Trophoblast cell (in vitro differentiated cells and primary cell): Measurements from ENCODE around the gene RPS18.
"Not testable (repeated sequence)": the region's sequence is repeated elsewhere in the genome, so short reads cannot be mapped to it uniquely, and the experiment has no call there.

ENCODE experiments used
- DNase-seq, 2 donors: peaks; one replicate each; pipeline ENCODE4 v3.0.0-alpha.2; 2016
- H2AFZ ChIP-seq: 2 replicates; pipeline ENCODE4 v1.6.1; 2013; ENCODE audit warnings: low read length, moderate library complexity, mild to moderate bottlenecking; ENCODE audit not compliant: insufficient read depth, poor library complexity
- H2AK5ac ChIP-seq: 2 replicates; pipeline ENCODE4 v1.6.1; 2013; ENCODE audit warnings: mild to moderate bottlenecking, low read length
- H2BK120ac ChIP-seq: 2 replicates; pipeline ENCODE4 v1.6.1; 2013; ENCODE audit warnings: low read length, mild to moderate bottlenecking, moderate library complexity; ENCODE audit not compliant: insufficient read depth, poor library complexity
- H2BK12ac ChIP-seq: 2 replicates; pipeline ENCODE4 v1.6.1; 2013; ENCODE audit warnings: mild to moderate bottlenecking, low read length, moderate library complexity
- H2BK5ac ChIP-seq: 2 replicates; pipeline ENCODE4 v1.6.1; 2013; ENCODE audit warnings: low read length, low read depth, moderate library complexity, mild to moderate bottlenecking; ENCODE audit not compliant: poor library complexity
- H3K14ac ChIP-seq: 2 replicates; pipeline ENCODE4 v1.6.1; 2013; ENCODE audit warnings: mild to moderate bottlenecking, low read length
- H3K18ac ChIP-seq: 2 replicates; pipeline ENCODE4 v1.6.1; 2013; ENCODE audit warnings: mild to moderate bottlenecking, low read length
- H3K23ac ChIP-seq: 2 replicates; pipeline ENCODE4 v1.6.1; 2013; ENCODE audit warnings: low read length
- H3K27ac ChIP-seq: 2 replicates; pipeline ENCODE4 v1.5.1; 2013; ENCODE audit warnings: low read depth, mild to moderate bottlenecking, inconsistent platforms, low read length, moderate library complexity
- H3K27me3 ChIP-seq: 2 replicates; pipeline ENCODE4 v1.6.1; 2013; ENCODE audit warnings: inconsistent platforms, mild to moderate bottlenecking, low read length, moderate library complexity; ENCODE audit not compliant: insufficient read depth
- H3K36me3 ChIP-seq, 2 experiments: 1 replicate in 1 of 2; 2 replicates in 1 of 2; pipeline ENCODE4 v1.6.1; 2013; ENCODE audit warnings: low read length in 2 of 2, mild to moderate bottlenecking in 2 of 2, moderate library complexity in 1 of 2; ENCODE audit not compliant: insufficient read depth in 2 of 2, control insufficient read depth in 1 of 2
- H3K4ac ChIP-seq: 2 replicates; pipeline ENCODE4 v1.6.1; 2013; ENCODE audit warnings: low read depth, mild to moderate bottlenecking, low read length, moderate library complexity
- H3K4me1 ChIP-seq, 2 experiments: 1 replicate in 1 of 2; 2 replicates in 1 of 2; pipeline ENCODE4 v1.6.1; 2013; ENCODE audit warnings: low read length in 2 of 2, mild to moderate bottlenecking in 2 of 2, moderate library complexity in 1 of 2; ENCODE audit not compliant: insufficient read depth in 2 of 2, control insufficient read depth in 1 of 2
- H3K4me2 ChIP-seq: 2 replicates; pipeline ENCODE4 v1.6.1; 2013; ENCODE audit warnings: inconsistent platforms, mild to moderate bottlenecking, low read length, moderate library complexity
- H3K4me3 ChIP-seq: 2 replicates; pipeline ENCODE4 v1.5.1; 2013; ENCODE audit warnings: mild to moderate bottlenecking, low read depth, low read length, inconsistent platforms
- H3K79me1 ChIP-seq: one replicate; pipeline ENCODE4 v1.6.1; 2013; ENCODE audit warnings: low read length
- H3K79me2 ChIP-seq: 2 replicates; pipeline ENCODE4 v1.6.1; 2013; ENCODE audit warnings: low read length, mild to moderate bottlenecking; ENCODE audit not compliant: control insufficient read depth, insufficient read depth, poor library complexity
- H3K9ac ChIP-seq: 2 replicates; pipeline ENCODE4 v1.6.1; 2013; ENCODE audit warnings: mild to moderate bottlenecking, low read length
- H3K9me3 ChIP-seq: 2 replicates; pipeline ENCODE4 v1.6.1; 2013; ENCODE audit warnings: low read depth, mild to moderate bottlenecking, control low read depth, inconsistent platforms, low read length; ENCODE audit not compliant: insufficient read depth
- H4K12ac ChIP-seq: 2 replicates; pipeline ENCODE4 v1.6.1; 2013; ENCODE audit warnings: low read depth, mild to moderate bottlenecking, low read length, moderate library complexity
- H4K8ac ChIP-seq: 2 replicates; pipeline ENCODE4 v1.6.1; 2013; ENCODE audit warnings: low read depth, mild to moderate bottlenecking, low read length, moderate library complexity
- H4K91ac ChIP-seq: one replicate; pipeline ENCODE4 v1.6.1; 2013; ENCODE audit warnings: low read depth, mild to moderate bottlenecking, low read length, moderate library complexity
- WGBS: extraction: QIAGEN DNeasy Blood & Tissue Kit; methylation state at CpG from one replicate; pipeline ENCODE4 v1.1.7; 2013; ENCODE audit warnings: missing lambda C conversion rate; ENCODE audit not compliant: insufficient read length, insufficient coverage; ENCODE audit errors: extremely low coverage; 5-methylcytosine and 5-hydroxymethylcytosine counted together

Gene RPS18

GRCh38 chr6:33280539-33280938 is 8.7 kb downstream of the RPS18 start:
- no peak overlapping the region for H3K27ac ChIP-seq
- peaks cover 9% of the 10 kb centered on the region for H3K79me1 ChIP-seq
- H3K4me2 ChIP-seq = no peak overlapping the region
- no peak overlapping the region for H2BK120ac ChIP-seq
- peaks cover 3 to 9% of the 10 kb centered on the region in 2 experiments for H3K4me1 ChIP-seq
- H3K18ac ChIP-seq = no peak overlapping the region
- H3K79me2 ChIP-seq = peaks cover 8% of the 10 kb centered on the region
- H3K36me3 ChIP-seq = peaks cover 46 to 55% of the 10 kb centered on the region in 2 experiments
- DNase-seq = no peak
- no peak overlapping the region for H2AFZ ChIP-seq
- no peak overlapping the region for H2AK5ac ChIP-seq
- no peak overlapping the region for H3K4ac ChIP-seq
- no CpG with 5 or more reads among the region's 6 CpGs for WGBS
- no peak overlapping the region for H3K14ac ChIP-seq
- no peak overlapping the region for H3K4me3 ChIP-seq
- H4K8ac ChIP-seq = no peak overlapping the region
- H4K91ac ChIP-seq = no peak overlapping the region
- no peak overlapping the region for H2BK5ac ChIP-seq
- peak overlapping the region; percentile 21 for H3K9ac ChIP-seq
- no peaks in the 10 kb centered on the region for H3K9me3 ChIP-seq
- H4K12ac ChIP-seq = peak overlapping the region; percentile 8
- no peaks in the 10 kb centered on the region for H3K27me3 ChIP-seq
- no peak overlapping the region for H2BK12ac ChIP-seq
- no peak overlapping the region for H3K23ac ChIP-seq

- not testable (repeated sequence) for H2BK120ac ChIP-seq, H2BK5ac ChIP-seq, H2BK12ac ChIP-seq, H3K27me3 ChIP-seq, H3K79me2 ChIP-seq, H3K9ac ChIP-seq, H3K18ac ChIP-seq, H3K4ac ChIP-seq, H3K4me3 ChIP-seq, H3K9me3 ChIP-seq, H3K79me1 ChIP-seq, H4K12ac ChIP-seq, H4K91ac ChIP-seq, H3K27ac ChIP-seq, H4K8ac ChIP-seq, DNase-seq, H3K23ac ChIP-seq, H2AK5ac ChIP-seq, H3K4me2 ChIP-seq, H3K14ac ChIP-seq, H2AFZ ChIP-seq
- H3K36me3 ChIP-seq = peaks cover 30 to 41% of the 10 kb centered on the region in 2 experiments
- peaks cover 6 to 11% of the 10 kb centered on the region in 2 experiments for H3K4me1 ChIP-seq
- no CpG with 5 or more reads among the region's 4 CpGs for WGBS
Observed at GRCh38 chr6:33285214-33285613, 13.3 kb downstream of the RPS18 start.

- Histone ChIP-seq H2AK5ac (no peak overlapping the region), H4K8ac (no peak overlapping the region), H3K79me1 (peaks cover 6% of the 10 kb centered on the region), H2BK12ac (no peak overlapping the region), H4K91ac (no peak overlapping the region), H3K27ac (no peak overlapping the region), H4K12ac (no peak overlapping the region), H3K23ac (no peak overlapping the region), H3K79me2 (peaks cover 6% of the 10 kb centered on the region), H3K9ac (peak overlapping the region; percentile 29), H2BK120ac (no peak overlapping the region), H3K18ac (no peak overlapping the region), H2AFZ (no peak overlapping the region), H3K4me3 (no peak overlapping the region), H2BK5ac (no peak overlapping the region), H3K4me2 (no peak overlapping the region), H3K4me1 (peaks cover 10 to 13% of the 10 kb centered on the region in 2 experiments), H3K9me3 (peaks cover 1% of the 10 kb centered on the region), H3K27me3 (no peaks in the 10 kb centered on the region), H3K36me3 (peaks cover 29 to 43% of the 10 kb centered on the region in 2 experiments), H3K14ac (no peak overlapping the region), H3K4ac (no peak overlapping the region)
- DNase-seq = peak; percentile 61 to 76
- no CpG with 5 or more reads among the region's 22 CpGs for WGBS
Observed at GRCh38 chr6:33286946-33287914, 15.4 kb downstream of the RPS18 start.

- no peak overlapping the region for H2BK120ac ChIP-seq
- H2AK5ac ChIP-seq = no peak overlapping the region
- H3K18ac ChIP-seq = peak overlapping the region; percentile 38
- no peak overlapping the region for H2BK5ac ChIP-seq
- H3K27ac ChIP-seq = no peak overlapping the region
- H4K12ac ChIP-seq = no peak overlapping the region
- H3K9me3 ChIP-seq = peaks cover 1% of the 10 kb centered on the region
- H2AFZ ChIP-seq = peak overlapping the region; percentile 8
- peak overlapping the region; percentile 71 for H3K4ac ChIP-seq
- H3K23ac ChIP-seq = no peak overlapping the region
- H3K4me3 ChIP-seq = peak overlapping the region; percentile 79
- H4K91ac ChIP-seq = peak overlapping the region; percentile 8
- peak overlapping the region; percentile 51 for H4K8ac ChIP-seq
- no peaks in the 10 kb centered on the region for H3K27me3 ChIP-seq
- H3K79me2 ChIP-seq = peaks cover 6% of the 10 kb centered on the region
- peaks cover 36 to 50% of the 10 kb centered on the region in 2 experiments for H3K36me3 ChIP-seq
- H3K14ac ChIP-seq = peak overlapping the region; percentile 45
- peaks cover 6% of the 10 kb centered on the region for H3K79me1 ChIP-seq
- no CpG with 5 or more reads among the region's 21 CpGs for WGBS
- no peak overlapping the region for H2BK12ac ChIP-seq
- peak overlapping the region; percentile 92 for H3K4me2 ChIP-seq
- peaks cover 10 to 13% of the 10 kb centered on the region in 2 experiments for H3K4me1 ChIP-seq
- H3K9ac ChIP-seq = peak overlapping the region; percentile 10
- no peak for DNase-seq
Observed at GRCh38 chr6:33288141-33288920, 16.5 kb downstream of the RPS18 start.
